Ovary (tissue), 3 donors: Measurements from ENCODE around the gene BRINP3.

Experiments used
- EP300 ChIP-seq: sonication (generic); formaldehyde crosslinking; IDR thresholded peaks from one replicate; pipeline ENCODE4 v1.6.1; 2017; ENCODE audit warnings: antibody characterized with exemption
- TF ChIP-seq, protein P1 (sequence below), 3 donors: fragments of 450-650 bp in 2 of 3; fragments of 200-600 bp in 1 of 3; IDR thresholded peaks; one replicate each; pipeline versions ENCODE4 v1.5.1 to v1.8.0; 2016 to 2022; ENCODE audit warnings: antibody characterized with exemption in 3 of 3, mild to moderate bottlenecking in 1 of 3
- donor health status: DM: no; HTN: no; CAD: no.

DNA sequence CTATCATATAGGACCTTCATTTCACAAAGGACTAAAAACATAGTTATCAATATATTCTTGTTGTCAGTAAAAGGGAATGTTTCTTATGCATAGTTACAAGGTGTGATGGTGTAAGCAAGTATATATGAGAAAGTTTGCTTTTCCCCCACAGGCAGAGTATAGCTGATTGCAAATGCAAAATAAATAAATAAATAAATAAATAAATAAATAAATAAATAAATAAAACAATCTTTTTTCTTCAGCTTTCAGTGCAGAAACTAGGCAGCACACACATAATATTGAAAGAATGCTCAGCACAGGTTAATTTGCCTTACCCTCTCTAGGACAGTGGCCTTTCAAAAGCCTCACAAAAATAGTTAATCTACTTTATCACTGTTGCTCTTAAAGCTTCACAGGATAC, 138.8 kb downstream of the BRINP3 start:
- TF ChIP-seq EP300: no peak
- TF ChIP-seq, protein P1, sequence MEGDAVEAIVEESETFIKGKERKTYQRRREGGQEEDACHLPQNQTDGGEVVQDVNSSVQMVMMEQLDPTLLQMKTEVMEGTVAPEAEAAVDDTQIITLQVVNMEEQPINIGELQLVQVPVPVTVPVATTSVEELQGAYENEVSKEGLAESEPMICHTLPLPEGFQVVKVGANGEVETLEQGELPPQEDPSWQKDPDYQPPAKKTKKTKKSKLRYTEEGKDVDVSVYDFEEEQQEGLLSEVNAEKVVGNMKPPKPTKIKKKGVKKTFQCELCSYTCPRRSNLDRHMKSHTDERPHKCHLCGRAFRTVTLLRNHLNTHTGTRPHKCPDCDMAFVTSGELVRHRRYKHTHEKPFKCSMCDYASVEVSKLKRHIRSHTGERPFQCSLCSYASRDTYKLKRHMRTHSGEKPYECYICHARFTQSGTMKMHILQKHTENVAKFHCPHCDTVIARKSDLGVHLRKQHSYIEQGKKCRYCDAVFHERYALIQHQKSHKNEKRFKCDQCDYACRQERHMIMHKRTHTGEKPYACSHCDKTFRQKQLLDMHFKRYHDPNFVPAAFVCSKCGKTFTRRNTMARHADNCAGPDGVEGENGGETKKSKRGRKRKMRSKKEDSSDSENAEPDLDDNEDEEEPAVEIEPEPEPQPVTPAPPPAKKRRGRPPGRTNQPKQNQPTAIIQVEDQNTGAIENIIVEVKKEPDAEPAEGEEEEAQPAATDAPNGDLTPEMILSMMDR (IDR thresholded peaks at IDR 0.05): no peak
